Measurements from ENCODE around the gene DHX15. TPM values are rescaled to one million over a fixed set of nuclear protein-coding genes. Genes with fewer than 3 reads are reported as not detected.

Gene DHX15
- total RNA-seq, 3 donors from 2014 or later, result 119 to 207 (median 192) TPM

- no peak overlapping the region for H3K4me3 ChIP-seq
- intact Hi-C loops (cut with DNase I; ENCODE audit: low total_unique reads), result loop anchor here (5.0 kb wide), 1 partner anchor 873 kb away; no protein-coding TSS in a partner anchor
- H3K4me1 ChIP-seq, result no peaks in the 10 kb centered on the region
- H3K9me3 ChIP-seq, result no peaks in the 10 kb centered on the region
- TF ChIP-seq POLR2AphosphoS5 (IDR thresholded peaks at IDR 0.05), result no peak
- no peak for TF ChIP-seq CTCF (IDR thresholded peaks at IDR 0.05)
- TF ChIP-seq POLR2A (IDR thresholded peaks at IDR 0.05), result no peak
- no peaks in the 10 kb centered on the region for H3K27me3 ChIP-seq
- no peaks in the 10 kb centered on the region for H3K36me3 ChIP-seq
- no peak overlapping the region for H3K27ac ChIP-seq
- no peak for DNase-seq (ENCODE audit: low spot score in 2 of 2)
Observed at GRCh38 chr4:24550441-24551175, 33.7 kb downstream of the DHX15 start.

- no peaks in the 10 kb centered on the region for H3K27me3 ChIP-seq
- no peaks in the 10 kb centered on the region for H3K36me3 ChIP-seq
- H3K9me3 ChIP-seq, result no peaks in the 10 kb centered on the region
- intact Hi-C loops (cut with DNase I; ENCODE audit: low total_unique reads), result no loop called here
- H3K27ac ChIP-seq, result no peak overlapping the region
- H3K4me1 ChIP-seq, result no peaks in the 10 kb centered on the region
- DNase-seq (ENCODE audit: low spot score in 2 of 2), result no peak
- H3K4me3 ChIP-seq, result no peak overlapping the region
- TF ChIP-seq CTCF (IDR thresholded peaks at IDR 0.05) (no peak), POLR2AphosphoS5 (IDR thresholded peaks at IDR 0.05) (no peak), POLR2A (IDR thresholded peaks at IDR 0.05) (no peak)
Observed at GRCh38 chr4:24547979-24548378, 36.4 kb downstream of the DHX15 start.

GRCh38 chr4:24544208-24544988, 40.0 kb downstream of the DHX15 start:
- Histone ChIP-seq H3K4me3 (no peak overlapping the region), H3K27me3 (no peaks in the 10 kb centered on the region), H3K4me1 (no peaks in the 10 kb centered on the region), H3K36me3 (peaks cover 5% of the 10 kb centered on the region), H3K27ac (no peak overlapping the region), H3K9me3 (no peaks in the 10 kb centered on the region)
- no peak for DNase-seq (ENCODE audit: low spot score in 2 of 2)
- no peak for TF ChIP-seq POLR2A (IDR thresholded peaks at IDR 0.05)
- no peak for TF ChIP-seq POLR2AphosphoS5 (IDR thresholded peaks at IDR 0.05)
- no peak for TF ChIP-seq CTCF (IDR thresholded peaks at IDR 0.05)
- intact Hi-C loops (cut with DNase I; ENCODE audit: low total_unique reads), result no loop called here

GRCh38 chr4:24537025-24537424, 47.3 kb downstream of the DHX15 start:
- Histone ChIP-seq H3K4me1 (no peaks in the 10 kb centered on the region), H3K4me3 (no peak overlapping the region), H3K36me3 (peaks cover 10% of the 10 kb centered on the region), H3K9me3 (no peaks in the 10 kb centered on the region), H3K27ac (no peak overlapping the region), H3K27me3 (no peaks in the 10 kb centered on the region)
- no peak for DNase-seq (ENCODE audit: low spot score in 2 of 2)
- intact Hi-C loops (cut with DNase I; ENCODE audit: low total_unique reads), result no loop called here
- TF ChIP-seq POLR2A (IDR thresholded peaks at IDR 0.05) (no peak), CTCF (IDR thresholded peaks at IDR 0.05) (no peak), POLR2AphosphoS5 (IDR thresholded peaks at IDR 0.05) (no peak)

- TF ChIP-seq CTCF (IDR thresholded peaks at IDR 0.05), result no peak
- no peak for TF ChIP-seq POLR2AphosphoS5 (IDR thresholded peaks at IDR 0.05)
- TF ChIP-seq POLR2A (IDR thresholded peaks at IDR 0.05), result no peak
- DNase-seq (ENCODE audit: low spot score in 2 of 2), result no peak
- H3K27me3 ChIP-seq, result no peaks in the 10 kb centered on the region
- intact Hi-C loops (cut with DNase I; ENCODE audit: low total_unique reads), result no loop called here
- H3K9me3 ChIP-seq, result no peaks in the 10 kb centered on the region
- H3K36me3 ChIP-seq, result peaks cover 5% of the 10 kb centered on the region
- H3K27ac ChIP-seq, result no peak overlapping the region
- no peak overlapping the region for H3K4me3 ChIP-seq
- no peaks in the 10 kb centered on the region for H3K4me1 ChIP-seq
Observed at GRCh38 chr4:24535399-24535798, 49.0 kb downstream of the DHX15 start.
